Measurements from ENCODE around the gene TNIP3.

Gene TNIP3

DNA sequence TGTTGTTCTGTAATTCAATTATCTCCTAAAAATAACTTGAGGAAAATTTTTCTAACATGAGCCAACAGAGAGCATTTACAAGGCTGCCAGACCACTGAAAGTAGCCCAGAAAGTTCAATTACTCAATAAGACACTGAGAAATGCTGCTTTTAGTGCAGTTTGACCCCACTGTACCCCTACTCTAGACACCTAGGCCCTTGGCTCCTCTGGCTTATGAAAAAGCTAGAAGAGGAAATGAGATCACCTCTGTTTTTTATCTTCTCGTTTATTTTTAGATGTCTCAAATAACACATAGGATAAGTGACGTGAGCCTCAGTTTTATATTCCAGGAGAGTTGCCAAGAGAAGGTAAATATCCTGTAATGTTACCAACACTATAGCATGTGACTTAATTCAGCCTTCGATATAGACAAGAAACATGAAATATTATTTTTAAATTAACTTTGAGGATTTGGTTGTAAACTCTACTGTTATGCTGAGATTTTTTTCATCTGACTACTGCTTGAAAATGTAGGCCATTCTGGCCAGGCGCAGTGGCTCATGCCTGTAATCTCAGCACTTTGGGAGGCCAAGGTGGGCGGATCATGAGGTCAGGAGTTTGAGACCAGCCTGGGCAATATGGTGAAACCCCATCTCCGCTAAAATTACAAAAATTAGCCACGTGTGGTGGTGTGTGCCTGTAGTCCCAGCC, 24.4 kb downstream of the TNIP3 start:
- DNase-seq (ENCODE audit: low read depth), result peak; percentile 31
- H3K4me3 ChIP-seq (ENCODE audit: low read length), result no peak overlapping the region
- no peak for TF ChIP-seq CTCF (conservative IDR thresholded peaks at IDR 0.05; ENCODE audit: low read depth, low read length)

- DNase-seq (ENCODE audit: low read depth), result no peak
Observed at GRCh38 chr4:121138039-121138825, 25.9 kb downstream of the TNIP3 start.

GRCh38 chr4:121130326-121130660, 33.8 kb downstream of the TNIP3 start:
- H3K4me3 ChIP-seq (ENCODE audit: low read length), result no peak overlapping the region
- no peak for TF ChIP-seq CTCF (conservative IDR thresholded peaks at IDR 0.05; ENCODE audit: low read depth, low read length)
- no peak for DNase-seq (ENCODE audit: low read depth)

More at GRCh38 chr4:121138039-121138825, 25.9 kb downstream of the TNIP3 start:
- TF ChIP-seq CTCF (conservative IDR thresholded peaks at IDR 0.05; ENCODE audit: low read depth, low read length), result no peak
- no peak overlapping the region for H3K4me3 ChIP-seq (ENCODE audit: low read length)

DNA sequence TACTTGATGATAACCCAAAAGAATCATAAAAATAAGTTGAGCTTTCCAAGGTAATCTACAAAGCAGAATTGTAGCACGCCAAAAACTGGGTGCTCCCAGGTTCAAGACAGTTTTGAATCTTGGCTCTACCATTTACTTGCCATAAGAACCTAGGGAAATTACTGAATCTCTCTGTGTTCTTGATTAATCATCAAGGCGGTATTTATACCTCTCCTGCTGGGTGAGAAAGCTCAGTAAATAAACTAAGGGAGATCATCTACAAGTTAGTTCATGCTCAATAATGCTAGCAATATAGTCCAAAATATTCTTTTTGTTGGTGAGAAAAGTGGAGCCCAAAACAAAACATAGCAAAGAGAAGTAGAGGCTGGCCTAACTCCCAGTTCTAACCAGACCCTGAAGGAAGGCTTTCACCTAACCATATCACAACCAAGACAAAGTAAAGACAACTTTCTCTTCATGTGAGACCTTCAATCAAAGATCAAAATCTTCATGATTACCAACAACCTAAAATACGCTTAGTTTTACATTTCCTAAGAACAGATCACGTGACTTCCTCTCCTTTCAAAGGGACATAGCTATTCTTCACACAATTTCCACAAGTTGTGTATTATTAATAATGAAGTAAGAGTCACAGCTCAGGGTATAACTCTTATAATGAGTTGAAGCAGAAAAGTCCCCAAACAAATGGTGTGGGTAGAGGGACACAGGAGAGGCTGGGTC, 34.4 kb downstream of the TNIP3 start:
- no peak for TF ChIP-seq CTCF (conservative IDR thresholded peaks at IDR 0.05; ENCODE audit: low read depth, low read length)
- DNase-seq (ENCODE audit: low read depth), result no peak

DNA sequence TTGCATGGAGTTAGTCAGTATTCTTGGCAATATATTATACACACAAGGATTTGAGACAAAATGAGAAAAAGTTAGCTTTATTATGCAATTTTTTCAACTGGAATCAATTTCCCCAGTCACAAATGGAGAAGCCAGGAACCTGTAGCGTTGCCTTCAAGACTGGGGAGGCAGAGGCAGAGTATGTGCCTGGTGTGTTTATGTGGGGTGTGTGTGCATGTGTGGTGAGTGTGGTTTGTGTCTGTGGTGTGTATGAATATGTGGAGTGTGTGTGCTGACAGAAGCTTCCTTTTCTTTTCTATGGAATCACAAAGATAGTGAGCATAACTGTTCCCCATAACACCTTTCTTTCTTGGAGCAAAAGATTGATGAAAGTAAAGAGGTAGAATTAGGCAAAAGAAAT, 37.0 kb downstream of the TNIP3 start:
- no peak overlapping the region for H3K4me3 ChIP-seq (ENCODE audit: low read length)
- no peak for DNase-seq (ENCODE audit: low read depth)
- no peak for TF ChIP-seq CTCF (conservative IDR thresholded peaks at IDR 0.05; ENCODE audit: low read depth, low read length)

More for the DNA sequence above, 34.4 kb downstream of the TNIP3 start:
- H3K4me3 ChIP-seq (ENCODE audit: low read length), result no peak overlapping the region

DNA sequence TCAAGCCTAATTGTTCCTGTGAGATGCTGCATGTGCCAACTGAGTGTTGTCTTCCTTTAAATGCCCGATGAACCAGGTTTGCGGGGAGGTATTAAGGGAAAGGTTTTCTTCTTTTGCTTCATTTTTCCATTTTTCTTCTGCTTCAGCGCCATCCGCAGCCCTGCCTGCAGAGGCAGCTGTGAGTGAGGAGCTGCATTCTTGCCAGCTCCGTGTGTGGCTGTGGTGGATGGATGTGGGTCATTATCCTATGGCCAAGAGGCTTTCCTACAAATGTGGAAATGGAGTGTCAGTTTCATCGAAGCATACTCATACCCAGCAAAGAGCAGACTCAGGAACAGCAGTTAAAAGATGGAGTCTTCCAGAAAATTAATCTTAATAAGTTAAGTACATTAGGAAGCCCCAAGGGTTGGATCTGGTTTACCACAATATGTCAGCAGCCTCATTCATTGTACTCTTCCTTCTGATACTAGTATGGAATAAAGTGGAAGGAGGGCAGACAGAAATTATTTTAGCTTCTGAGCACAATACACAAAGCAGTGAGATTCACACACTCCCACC, 37.6 kb downstream of the TNIP3 start:
- DNase-seq (ENCODE audit: low read depth), result no peak
- H3K4me3 ChIP-seq (ENCODE audit: low read length), result no peak overlapping the region
- no peak for TF ChIP-seq CTCF (conservative IDR thresholded peaks at IDR 0.05; ENCODE audit: low read depth, low read length)
